HEK293 (cell line): ENCODE results near the gene SPINT2.

Experiments used
- BCL6B ChIP-seq: fragments of 450-650 bp; formaldehyde crosslinking; IDR thresholded peaks from 2 replicates; pipeline ENCODE4 v1.5.1; 2017; ENCODE audit warnings: missing biosample characterization, missing genetic modification characterization
- CTCF ChIP-seq: fragments of 450-650 bp; formaldehyde crosslinking; IDR thresholded peaks from 2 replicates; pipeline ENCODE4 v1.5.1; 2016; ENCODE audit warnings: missing biosample characterization, missing genetic modification characterization
- SP2 ChIP-seq: fragments of 450-650 bp; formaldehyde crosslinking; IDR thresholded peaks from 2 replicates; pipeline ENCODE4 v1.5.1; 2016; ENCODE audit warnings: missing biosample characterization, missing genetic modification characterization
- ZBTB8A ChIP-seq: fragments of 450-650 bp; formaldehyde crosslinking; IDR thresholded peaks from 2 replicates; pipeline ENCODE4 v1.5.1; 2016; ENCODE audit warnings: missing biosample characterization, missing genetic modification characterization
- ZNF184 ChIP-seq: fragments of 450-650 bp; IDR thresholded peaks from 2 replicates; pipeline ENCODE4 v1.5.1; 2018; ENCODE audit warnings: missing biosample characterization, mild to moderate bottlenecking, missing genetic modification characterization
- ZNF549 ChIP-seq: fragments of 450-650 bp; IDR thresholded peaks from 2 replicates; pipeline ENCODE4 v1.5.1; 2018; ENCODE audit warnings: missing biosample characterization, missing genetic modification characterization, mild to moderate bottlenecking, inconsistent platforms, moderate library complexity

- TF ChIP-seq CTCF (tag by site-specific recombination) (no peak), ZNF549 (tag by site-specific recombination) (no peak), SP2 (no peak), BCL6B (tag by site-specific recombination) (no peak), ZBTB8A (tag by site-specific recombination) (no peak), ZNF184 (no peak)
Measured at GRCh38 chr19:38247126-38247525, 17.2 kb upstream of the SPINT2 start.
